ENCODE measurements around the gene MTHFD1L. TPM values are rescaled to one million over a fixed set of nuclear protein-coding genes. Genes with fewer than 3 reads are reported as not detected.

MTHFD1L gene
- total and polyA plus RNA-seq, 2 donors (not counting 3 experiments of a cell fraction or from before 2014, with no cell fraction given): 40.2 to 120 TPM

- TF ChIP-seq CTCF (IDR thresholded peaks at IDR 0.05; ENCODE audit: extremely low read depth in 1 of 2, insufficient read depth in 1 of 2, low read depth in 1 of 2, low read length in 2 of 2) (no peak), MAX (IDR thresholded peaks at IDR 0.05; ENCODE audit: insufficient read depth, insufficient read length) (no peak), MYC (IDR thresholded peaks at IDR 0.05; ENCODE audit: low read depth, low read length) (no peak), JUN (IDR thresholded peaks at IDR 0.05; ENCODE audit: borderline replicate concordance, insufficient read depth, insufficient read length, low read depth) (no peak), GATA2 (IDR thresholded peaks at IDR 0.05; ENCODE audit: insufficient read depth, insufficient read length, low read depth, low read length) (no peak), POLR2AphosphoS5 (IDR thresholded peaks at IDR 0.05; ENCODE audit: insufficient read depth, low read depth, low read length) (no peak), FOS (IDR thresholded peaks at IDR 0.05; ENCODE audit: borderline replicate concordance, insufficient read depth, low read length) (no peak), POLR2A (IDR thresholded peaks at IDR 0.05; ENCODE audit: low read depth, low read length) (no peak), EZH2 (IDR thresholded peaks at IDR 0.05; ENCODE audit: borderline replicate concordance, low read depth, low read length, severe bottlenecking) (no peak)
- no peak overlapping the region for H3K4me2 ChIP-seq (ENCODE audit: insufficient read depth, low read length)
- H3K4me1 ChIP-seq (ENCODE audit: control insufficient read depth, extremely low read depth, insufficient read depth, low read length): peaks cover 42% of the 10 kb centered on the region
- H2AFZ ChIP-seq (ENCODE audit: low read depth, low read length): no peak overlapping the region
- intact Hi-C loops (cut with micrococcal nuclease): loop anchor here (5.0 kb wide), 1 partner anchor 132 kb away; no protein-coding TSS in a partner anchor
- CTCF ChIA-PET: interaction anchor here (0.9 to 1.1 kb wide), 2 partner anchors 118 to 314 kb away, joined by 3 to 4 read pairs; no protein-coding TSS in a partner anchor
- POLR2A ChIA-PET: no interaction called here
- H4K20me1 ChIP-seq (replicated peaks; ENCODE audit: control insufficient read depth, extremely low read depth, insufficient read depth, low read length): no peaks in the 10 kb centered on the region
- no peak for FAIRE-seq
- no peak overlapping the region for H3K27ac ChIP-seq (ENCODE audit: insufficient read depth, low read depth, low read length)
- dilution Hi-C loops (cut with MboI; ENCODE audit: extremely low pct_ligation_motif_present, low sequenced_read_pairs): no loop called here
- H3K4me3 ChIP-seq (replicated peaks in 1 of 3; ENCODE audit: insufficient read depth in 1 of 3, low read depth in 1 of 3, low read length in 3 of 3): no peak overlapping the region
- BruUV-seq (replicated peaks): no TSS peak
- H3K9me3 ChIP-seq (replicated peaks; ENCODE audit: control insufficient read depth, insufficient read depth, low read length): no peaks in the 10 kb centered on the region
- H3K9me1 ChIP-seq (replicated peaks; ENCODE audit: control insufficient read depth, extremely low read depth, insufficient read depth, low read length): no peaks in the 10 kb centered on the region
- H3K36me3 ChIP-seq (ENCODE audit: control insufficient read depth in 2 of 2, extremely low read depth in 1 of 2, insufficient read depth in 2 of 2, low read length in 2 of 2): peaks cover 0 to 2% of the 10 kb centered on the region in 2 experiments
- no peak for DNase-seq (ENCODE audit: low read depth, low spot score)
- no peak overlapping the region for H3K9ac ChIP-seq (replicated peaks; ENCODE audit: extremely low read depth, insufficient read depth, low read length)
- peaks cover 14% of the 10 kb centered on the region for H3K79me2 ChIP-seq (ENCODE audit: control insufficient read depth, insufficient read depth, low read length)
- H3K27me3 ChIP-seq (ENCODE audit: control insufficient read depth in 2 of 2, insufficient read depth in 2 of 2, low read length in 2 of 2): no peaks in the 10 kb centered on the region
Observed at GRCh38 chr6:151010071-151010470, 144.6 kb downstream of the MTHFD1L start.
